ENCODE data around the gene TCF19.

DNA sequence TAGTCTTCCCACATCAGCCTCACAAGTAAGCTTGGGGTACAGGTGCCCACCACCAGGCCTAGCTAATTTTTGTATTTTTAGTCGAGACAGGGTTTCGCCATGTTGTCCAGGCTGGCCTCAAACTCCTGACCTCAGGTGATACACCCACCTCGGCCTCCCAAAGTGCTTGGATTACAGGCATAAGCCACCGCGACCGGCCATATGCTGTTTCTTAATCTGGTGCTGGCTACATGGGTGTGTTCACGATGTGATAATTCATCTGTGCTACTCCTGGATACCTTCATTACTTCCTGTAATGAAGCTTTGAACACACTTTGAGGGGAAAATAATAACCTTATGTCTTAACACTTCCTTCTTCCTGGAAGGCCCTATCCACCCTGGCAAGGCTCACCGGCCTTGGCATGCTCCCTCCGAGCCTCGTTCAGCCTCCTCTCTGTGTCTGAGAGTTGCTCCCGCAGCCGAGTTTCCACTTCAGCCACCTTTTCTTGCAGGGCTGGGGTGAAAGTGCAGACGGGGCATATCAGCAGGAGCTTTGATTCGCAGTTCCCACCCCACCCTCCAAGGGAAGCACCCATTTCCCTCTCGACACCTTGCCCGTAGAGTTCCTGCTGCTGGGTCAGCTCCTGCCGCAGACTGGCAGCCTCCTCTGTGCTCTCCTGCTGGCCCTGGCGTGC is 14.0 kb upstream of the TCF19 start:
- TF ChIP-seq, protein P1, sequence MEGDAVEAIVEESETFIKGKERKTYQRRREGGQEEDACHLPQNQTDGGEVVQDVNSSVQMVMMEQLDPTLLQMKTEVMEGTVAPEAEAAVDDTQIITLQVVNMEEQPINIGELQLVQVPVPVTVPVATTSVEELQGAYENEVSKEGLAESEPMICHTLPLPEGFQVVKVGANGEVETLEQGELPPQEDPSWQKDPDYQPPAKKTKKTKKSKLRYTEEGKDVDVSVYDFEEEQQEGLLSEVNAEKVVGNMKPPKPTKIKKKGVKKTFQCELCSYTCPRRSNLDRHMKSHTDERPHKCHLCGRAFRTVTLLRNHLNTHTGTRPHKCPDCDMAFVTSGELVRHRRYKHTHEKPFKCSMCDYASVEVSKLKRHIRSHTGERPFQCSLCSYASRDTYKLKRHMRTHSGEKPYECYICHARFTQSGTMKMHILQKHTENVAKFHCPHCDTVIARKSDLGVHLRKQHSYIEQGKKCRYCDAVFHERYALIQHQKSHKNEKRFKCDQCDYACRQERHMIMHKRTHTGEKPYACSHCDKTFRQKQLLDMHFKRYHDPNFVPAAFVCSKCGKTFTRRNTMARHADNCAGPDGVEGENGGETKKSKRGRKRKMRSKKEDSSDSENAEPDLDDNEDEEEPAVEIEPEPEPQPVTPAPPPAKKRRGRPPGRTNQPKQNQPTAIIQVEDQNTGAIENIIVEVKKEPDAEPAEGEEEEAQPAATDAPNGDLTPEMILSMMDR (IDR thresholded peaks at IDR 0.05; ENCODE audit: poor library complexity, severe bottlenecking): no peak
- TF ChIP-seq POLR2AphosphoS5 (IDR thresholded peaks at IDR 0.05): no peak
